T-helper 9 cell (primary cell): ENCODE results near the gene MFF.

ENCODE experiments used
- DNase-seq: peaks from one replicate; pipeline ENCODE4 v3.0.0-alpha.2; 2020
- total RNA-seq, 2 donors: gene quantifications; one replicate each; lab custom pipeline; 2026; lab: John Stamatoyannopoulos, UW

The MFF gene, protein sequence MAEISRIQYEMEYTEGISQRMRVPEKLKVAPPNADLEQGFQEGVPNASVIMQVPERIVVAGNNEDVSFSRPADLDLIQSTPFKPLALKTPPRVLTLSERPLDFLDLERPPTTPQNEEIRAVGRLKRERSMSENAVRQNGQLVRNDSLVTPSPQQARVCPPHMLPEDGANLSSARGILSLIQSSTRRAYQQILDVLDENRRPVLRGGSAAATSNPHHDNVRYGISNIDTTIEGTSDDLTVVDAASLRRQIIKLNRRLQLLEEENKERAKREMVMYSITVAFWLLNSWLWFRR
- 44.2 to 58.8 reads per million in 2 donors for total RNA-seq

DNA sequence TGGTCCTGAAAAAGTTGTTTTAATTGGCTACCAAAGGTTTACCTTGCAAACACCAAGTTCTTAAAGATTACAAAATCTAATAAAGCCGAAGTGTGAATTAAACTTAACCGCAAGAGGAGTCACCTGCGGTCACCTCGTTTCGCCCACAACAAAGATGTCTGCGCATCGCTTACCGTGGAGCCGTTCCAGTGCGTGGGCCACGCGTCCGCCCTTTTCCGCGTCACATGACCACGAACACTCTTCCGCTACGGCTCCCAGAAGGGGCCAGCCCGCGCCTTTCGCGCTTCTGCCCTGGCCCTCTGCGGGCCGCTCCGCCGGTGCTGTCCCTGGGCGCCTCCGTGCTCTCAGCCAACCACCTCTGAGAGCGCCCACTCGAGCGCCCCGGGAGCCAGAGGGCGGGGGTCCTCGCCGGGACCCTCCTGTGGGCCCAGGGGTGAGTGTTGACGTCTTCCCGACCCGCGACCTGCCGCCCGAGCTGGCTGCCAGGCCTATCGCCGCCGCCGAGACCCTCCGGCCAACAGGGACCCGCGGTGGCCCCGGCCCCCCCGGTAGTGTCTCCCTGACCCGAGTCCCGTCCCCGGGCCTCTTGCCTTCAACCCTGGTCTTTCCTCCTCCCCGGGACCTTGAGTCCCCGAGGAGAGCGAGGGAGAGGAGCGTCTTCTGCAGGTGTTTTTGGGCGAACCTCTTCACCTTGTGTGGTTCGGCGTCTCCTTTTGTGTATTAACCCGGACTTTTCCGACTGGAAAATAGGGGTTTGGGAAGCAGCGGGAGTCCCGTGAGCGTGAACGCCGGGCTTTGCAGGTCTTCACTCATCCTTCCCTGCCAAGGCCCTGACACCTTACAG is at the start of gene MFF:
MFF (plus strand) TSS at position 257 of the 844 bp plus-strand sequence. CDS start 5,415 bp downstream, outside the sequence.
- peak; percentile 93 for DNase-seq

DNA sequence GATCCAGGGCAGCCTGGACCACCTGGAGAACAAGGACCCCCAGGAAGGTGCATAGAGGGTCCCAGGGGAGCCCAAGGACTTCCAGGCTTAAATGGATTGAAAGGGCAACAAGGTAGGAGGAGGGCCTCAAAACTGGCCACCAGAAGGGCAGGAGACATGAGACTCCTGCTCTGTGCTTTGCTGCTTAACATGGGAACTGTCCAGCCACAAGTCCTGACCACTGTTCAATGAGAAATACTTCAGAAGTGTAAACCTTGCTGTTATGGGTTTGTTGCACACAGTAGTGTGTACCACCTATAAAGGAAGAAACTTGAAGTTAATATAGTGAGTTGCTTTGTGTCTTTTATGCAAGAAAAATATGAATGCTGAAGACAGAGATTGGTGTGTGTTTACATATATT is 44.2 kb upstream of the MFF start:
- DNase-seq, result no peak

DNA sequence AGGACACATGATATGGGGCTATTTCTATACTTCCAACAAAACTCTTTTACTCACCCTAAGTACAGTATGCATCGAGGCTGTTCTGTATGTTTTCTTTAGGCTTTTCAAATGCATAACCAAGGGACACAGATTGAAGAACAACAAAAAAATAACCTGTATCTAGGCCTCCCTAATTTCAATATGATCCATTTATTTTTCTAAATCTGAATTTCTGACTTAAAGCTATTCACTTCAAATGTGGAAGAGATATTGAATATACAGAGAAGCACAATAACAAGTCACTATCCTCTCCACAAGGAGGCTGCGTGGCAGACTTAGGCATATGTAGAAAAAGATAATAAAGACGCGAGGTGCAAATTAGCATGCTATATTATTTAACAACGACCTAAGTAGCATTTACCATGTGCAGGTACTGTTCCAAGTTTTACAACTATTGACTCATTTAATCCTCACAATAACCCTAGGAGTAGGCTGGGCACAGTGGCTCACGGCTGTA is 39.3 kb upstream of the MFF start:
- DNase-seq, result no peak

DNA sequence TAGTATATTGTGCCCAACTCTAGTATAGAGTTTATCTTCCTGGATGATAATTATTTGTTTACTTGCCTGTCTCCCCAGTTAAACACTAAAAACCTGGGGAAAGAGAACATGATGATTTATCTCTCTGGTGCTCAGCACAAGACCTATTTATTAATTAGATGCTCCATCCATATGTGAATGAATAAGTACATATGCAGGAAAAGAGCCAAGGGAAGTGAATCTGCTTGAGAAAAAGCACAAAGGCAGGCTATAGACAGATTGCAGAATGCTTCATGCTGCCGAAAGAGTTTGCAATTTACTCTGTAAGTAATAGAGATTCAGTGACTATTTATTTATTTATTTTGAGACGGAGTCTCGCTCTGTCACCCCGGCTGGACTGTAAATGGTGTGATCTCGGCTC is 37.3 kb upstream of the MFF start:
- DNase-seq, result no peak

DNA sequence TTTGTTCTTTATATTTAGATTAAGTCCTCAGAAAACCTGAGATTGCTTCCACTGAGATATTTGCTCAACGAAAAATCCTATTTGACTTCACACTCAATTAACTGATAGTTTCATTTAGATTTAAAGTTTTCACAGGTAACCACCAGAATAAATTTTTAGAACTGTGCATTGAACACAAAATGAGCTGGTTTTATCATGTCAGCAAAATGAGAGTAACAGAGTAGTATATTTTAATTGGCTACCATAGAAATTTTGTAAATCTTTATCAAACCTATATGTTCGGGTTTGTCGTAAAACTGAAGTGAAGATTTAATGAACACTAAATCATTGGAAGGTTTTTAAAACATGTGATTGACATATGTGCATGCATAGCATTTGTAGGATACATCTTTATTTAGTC is 32.7 kb upstream of the MFF start:
- no peak for DNase-seq

DNA sequence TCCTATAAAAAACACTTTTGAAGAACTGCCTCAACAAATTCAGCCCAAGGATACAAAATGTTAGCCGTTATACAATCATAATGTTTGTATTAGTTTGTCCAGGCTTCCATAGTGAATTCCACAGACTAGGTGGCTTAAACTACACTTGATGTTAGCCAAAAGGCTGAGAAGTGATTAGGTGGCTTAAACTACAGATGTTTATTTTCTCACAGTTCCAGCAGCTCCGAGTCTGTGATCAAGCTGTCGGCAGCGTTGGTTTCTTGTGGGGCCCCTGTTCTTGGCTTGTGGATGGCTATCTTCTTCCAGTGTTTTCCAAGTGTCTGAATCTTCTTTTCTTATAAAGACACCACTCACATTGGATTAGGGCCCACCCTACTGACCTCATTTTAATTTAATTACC is 31.5 kb upstream of the MFF start:
- DNase-seq, result no peak

DNA sequence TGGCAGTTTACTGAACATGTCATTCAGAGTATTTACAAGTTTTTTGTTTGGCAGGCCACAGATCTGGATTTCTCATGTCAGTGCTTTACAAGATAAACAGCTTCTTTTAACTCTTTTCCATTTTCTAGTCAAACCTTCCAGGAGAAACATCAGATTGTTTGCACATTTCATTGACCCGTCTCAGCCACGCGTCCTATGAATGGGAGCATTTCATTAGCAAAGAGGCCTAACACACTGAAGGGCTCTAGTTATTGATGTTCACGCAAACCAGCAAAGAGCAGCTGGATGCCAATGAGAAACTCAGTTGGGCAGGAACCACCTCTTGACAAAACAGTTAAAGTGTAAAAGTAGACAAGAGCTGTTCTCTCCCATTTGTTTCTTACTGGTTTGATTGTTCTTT is 29.2 kb upstream of the MFF start:
- no peak for DNase-seq

DNA sequence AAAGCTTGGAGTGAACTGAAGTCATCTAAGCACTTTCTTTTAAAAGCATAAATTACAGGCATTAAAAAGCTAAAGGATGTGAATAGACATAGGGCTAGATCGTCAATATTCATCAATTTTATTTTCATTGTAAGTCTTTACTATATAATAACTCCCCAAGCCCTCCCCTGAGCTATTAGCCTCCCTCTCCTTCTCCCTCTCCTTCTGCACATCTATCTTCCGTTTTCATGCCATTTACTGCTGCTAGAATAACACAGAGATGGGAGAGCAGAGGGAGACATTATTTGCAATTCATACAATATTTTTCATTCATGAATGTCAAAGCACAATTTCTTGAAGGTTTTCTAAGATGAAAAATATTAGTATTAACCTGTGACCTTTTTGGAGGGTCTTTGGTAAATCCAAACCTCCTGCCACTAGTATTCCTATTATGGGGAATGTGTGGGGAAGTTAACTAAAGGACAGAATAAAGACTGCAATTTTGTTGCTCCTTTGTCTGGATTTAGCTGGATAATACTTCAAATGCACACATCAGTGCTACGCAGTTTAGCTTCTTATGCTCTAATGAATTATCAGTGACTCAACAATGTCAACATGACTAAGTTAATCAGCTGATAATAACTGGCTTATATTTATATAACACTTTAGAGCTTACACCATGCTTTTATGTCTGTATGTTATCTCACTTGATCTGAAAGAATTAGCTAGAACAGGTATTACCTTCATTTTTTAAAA is 28.2 kb upstream of the MFF start:
- no peak for DNase-seq

DNA sequence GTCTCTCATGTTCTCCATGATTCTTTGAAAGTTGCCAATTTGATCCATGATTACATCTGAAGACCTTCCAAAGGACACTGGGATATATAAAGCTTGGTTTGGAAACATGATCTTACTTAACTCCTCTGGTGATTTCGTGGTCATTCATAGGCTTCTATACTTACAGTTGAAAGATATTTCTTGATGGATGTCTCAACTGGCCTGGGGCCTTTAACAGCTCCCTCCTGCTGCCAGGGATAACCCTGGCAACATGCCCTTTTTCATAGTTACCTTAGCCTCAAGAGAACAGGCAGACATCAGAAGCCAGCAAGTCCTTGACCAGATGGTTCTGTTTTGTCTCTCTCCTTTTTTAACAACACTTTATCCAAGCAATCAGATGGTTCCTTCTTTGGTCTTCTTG is 23.5 kb upstream of the MFF start:
- DNase-seq, result no peak

DNA sequence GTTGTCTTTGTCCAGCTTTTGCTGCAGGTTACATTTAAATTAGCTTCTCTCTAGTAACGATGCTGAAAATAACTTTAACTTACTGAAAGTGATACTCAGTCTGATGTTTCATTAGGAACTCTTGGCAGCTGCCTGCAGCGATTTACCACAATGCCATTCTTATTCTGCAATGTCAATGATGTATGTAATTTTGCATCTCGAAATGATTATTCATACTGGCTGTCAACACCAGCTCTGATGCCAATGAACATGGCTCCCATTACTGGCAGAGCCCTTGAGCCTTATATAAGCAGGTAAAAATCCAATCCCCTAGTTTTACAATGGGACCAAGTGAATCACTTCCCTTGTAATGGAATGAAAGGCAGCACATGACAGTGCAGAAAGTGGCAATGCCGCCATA is 16.3 kb upstream of the MFF start:
- DNase-seq, result no peak

DNA sequence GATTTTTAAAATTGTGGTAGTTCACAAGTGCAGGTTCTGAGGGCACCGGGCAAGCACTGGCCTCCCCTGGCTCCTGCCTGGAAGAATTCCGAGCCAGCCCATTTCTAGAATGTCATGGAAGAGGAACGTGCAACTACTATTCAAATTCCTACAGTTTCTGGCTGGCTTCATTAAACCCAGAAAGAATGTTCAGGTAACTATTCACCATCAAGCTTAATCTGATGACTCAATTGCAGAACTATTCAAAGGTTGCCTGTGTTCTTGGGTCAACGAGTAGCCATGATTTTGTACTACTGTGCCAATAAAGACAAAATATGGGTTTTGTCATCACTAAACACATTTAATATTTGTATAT is 14.3 kb upstream of the MFF start:
- no peak for DNase-seq

DNA sequence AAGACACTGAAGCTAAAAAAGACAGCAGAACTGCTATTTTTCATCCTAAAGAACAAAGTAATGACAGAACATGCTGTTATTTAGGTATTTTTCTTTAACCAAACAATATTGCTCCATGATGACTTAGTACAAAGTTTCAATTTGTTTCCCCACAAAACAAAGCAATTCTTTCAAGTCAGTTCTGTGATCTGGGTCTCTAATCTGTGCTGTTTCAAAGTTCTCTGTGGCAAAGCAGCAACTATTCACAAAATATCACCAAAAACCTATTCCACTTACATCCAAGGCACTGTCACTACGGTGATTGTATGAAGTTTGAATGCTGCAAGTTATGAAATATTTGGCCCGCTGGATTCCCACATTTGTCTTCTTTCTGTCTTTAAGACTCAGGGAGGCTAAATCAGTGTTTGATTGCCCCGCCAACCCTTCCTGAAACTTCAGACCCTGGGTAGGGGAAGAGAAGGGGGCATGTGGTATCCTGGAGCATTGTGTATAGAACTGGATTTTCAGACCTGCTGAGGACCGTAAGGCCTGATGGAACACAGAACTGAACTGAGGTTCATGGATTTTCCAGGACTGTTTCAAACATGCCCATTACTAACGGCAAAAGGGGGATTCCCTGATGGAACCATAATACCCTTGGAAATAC is 13.1 kb upstream of the MFF start:
- DNase-seq, result no peak

DNA sequence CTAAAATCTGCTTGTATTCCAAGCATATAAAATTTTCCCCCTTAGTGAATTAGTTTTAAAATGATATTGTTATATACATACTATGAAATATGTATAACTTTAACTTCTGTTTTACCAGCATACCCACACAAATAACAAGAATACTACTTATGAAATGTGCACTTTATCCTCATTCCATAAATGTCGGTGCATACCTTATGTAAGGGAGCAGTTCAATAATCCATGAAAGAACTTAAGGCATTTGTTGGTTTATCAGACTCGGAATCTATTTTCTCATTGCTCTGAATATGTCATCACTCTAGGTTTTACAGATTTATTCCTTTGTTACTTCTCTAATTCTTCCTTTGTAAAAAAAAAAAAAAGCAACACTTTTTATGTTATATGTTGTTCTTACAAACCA is 12.5 kb upstream of the MFF start:
- no peak for DNase-seq

DNA sequence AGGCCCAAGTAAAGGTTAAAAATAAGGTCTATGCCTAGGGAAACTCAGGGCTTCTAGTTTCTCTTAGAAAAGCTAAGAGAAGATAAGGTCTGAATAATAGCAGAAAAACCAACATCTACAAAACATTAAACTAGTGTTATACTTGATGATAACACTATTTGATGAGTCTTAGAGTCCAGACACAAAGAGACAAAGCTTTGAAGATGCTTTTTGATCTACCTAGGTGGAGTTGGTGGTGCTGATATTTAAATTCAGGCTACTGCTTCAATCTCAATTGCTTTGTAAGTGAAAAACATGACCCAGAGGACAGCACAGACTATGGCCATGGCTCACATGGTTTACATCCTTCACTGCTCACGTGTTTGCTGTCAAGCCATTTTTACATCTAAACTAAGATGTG is 11.7 kb upstream of the MFF start:
- DNase-seq, result no peak

DNA sequence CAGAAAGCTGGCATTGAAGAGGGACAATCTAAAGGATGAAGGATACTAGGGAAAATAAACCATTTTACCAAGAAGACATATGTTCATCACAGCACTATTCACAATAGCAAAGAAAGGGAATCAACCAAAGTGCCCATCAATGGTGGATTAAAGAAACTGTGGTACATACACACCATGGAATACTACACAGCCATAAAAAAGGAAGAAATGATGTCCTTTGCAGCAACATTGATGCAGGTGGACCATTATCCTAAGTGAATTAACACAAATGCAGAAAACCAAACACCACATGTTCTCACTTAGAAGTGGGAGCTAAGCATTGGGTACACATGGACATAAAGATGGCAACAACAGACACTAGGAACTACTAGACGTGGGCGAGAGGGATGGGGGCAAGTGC is 7.2 kb upstream of the MFF start:
- no peak for DNase-seq

DNA sequence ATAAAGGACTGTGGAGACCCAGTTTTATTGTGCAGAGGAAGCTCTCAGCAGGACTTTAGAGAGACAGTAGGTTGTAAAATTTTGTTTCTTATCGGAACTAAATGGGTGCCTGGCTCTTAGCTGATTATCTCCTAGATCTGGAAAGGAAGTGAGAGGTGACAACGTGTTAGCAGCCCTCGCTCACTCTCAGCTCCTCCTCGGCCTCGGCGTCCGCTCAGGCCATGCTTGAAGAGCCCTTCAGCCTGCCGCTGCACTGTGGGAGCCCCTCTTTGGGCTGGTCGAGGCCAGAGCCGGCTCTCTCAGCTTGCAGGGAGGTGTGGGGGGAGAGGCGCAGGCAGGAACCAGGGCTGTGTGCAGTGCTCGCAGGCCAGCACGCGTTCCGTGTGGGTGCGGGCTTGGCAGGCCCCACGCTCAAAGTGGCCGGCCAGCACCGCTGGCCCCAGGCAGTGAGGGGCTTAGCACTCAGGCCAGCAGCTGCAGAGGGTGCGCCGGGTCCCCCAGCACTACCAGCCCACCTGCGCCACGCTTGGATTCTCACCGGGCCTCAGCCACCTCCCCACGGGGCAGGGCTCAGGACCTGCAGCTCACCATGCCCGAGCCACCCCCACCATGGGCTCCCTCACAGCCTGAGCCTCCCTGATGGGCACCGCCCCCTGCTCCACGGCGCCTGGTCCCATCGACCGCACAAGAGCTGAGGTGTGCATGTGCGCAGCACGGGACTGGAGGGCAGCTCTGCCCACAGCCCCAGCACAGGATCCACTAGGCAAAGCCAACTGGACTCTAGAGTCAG is 4.6 kb upstream of the MFF start:
- DNase-seq, result no peak

DNA sequence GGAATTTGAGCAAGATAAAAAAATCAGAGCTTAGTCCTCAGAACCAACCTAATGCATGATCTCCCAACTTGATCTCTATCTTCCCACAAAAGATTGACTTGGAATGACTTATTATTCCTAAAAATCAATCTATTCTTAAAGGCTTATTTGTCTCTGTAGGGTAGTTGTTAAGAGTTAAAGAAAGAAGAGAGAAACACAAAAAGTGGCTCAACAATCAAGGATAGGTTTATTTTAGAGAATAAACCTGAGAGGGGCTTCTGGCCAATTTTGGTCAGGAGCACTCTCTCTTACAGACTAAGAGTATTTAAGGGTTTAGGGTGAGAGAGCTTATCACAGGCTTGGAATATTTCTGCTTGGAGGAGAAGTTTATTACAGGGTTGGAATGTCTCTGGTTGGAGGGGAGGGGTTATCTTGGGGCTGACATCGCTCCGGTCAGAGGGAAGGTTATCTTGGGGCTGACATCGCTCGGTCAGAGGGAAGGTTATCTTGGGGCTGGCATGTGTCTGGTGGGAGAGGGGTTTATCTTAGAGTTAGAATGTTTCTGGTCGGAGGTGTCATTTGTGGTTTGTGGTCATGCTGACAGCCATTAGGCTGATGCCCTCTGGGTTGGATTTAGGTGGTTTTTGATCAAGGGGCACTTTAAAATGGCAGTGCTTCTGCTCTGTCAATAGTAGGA is 2.4 kb upstream of the MFF start:
- no peak for DNase-seq

DNA sequence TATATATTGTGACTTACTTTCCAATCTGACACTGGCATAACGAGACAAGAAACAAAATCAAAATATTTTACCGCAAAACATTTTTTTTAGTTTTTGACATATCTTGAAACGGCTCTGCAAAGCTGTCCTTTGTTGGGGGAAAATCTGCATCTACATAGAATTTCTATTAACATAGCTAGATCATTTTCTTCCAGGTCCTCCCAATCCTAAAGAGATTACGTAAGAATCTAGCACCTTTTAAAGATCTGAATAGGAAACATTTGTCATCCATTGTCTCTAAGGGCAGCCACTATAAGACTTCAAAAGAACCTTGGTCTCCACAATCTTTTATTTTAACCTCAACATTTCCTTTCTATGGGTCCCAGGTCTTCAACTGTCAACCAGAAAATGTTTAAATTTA is 1.2 kb upstream of the MFF start:
- DNase-seq, result no peak

DNA sequence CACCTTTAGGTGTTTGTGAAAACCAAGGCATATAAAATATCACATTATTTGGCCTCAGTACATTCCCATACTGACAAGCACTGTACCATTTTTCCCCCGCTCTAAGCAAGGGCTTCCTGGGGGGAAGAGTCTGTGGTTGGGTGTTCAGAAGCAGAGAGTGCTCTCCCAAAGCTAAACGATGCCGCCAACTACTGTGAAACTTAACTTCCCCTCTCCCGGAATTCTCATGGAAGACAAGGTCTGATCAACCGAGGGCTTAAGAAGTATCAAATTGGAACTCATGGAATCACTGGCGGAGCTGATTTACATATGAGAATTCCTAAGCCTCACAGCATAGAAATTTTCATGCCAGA is 433 bp upstream of the MFF start:
- DNase-seq, result no peak

DNA sequence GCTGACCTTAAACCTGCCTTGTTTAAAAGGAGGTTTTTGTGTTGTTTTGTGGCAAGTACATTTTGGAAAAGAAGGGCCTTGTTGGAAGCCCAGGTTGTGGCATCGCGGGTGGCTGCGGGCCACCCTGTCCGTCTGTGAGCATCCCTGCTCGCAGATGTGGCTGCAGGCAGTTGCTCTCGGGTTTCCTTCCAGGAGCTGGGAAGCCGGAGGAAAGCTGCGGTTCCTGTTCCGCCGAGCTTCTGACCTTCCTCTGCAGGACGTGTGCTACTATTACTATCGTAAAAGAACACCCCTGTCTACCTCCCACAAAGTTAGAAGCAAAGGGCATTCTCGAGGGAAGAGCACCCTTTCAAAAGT is 766 bp downstream of the MFF start:
- DNase-seq, result no peak

DNA sequence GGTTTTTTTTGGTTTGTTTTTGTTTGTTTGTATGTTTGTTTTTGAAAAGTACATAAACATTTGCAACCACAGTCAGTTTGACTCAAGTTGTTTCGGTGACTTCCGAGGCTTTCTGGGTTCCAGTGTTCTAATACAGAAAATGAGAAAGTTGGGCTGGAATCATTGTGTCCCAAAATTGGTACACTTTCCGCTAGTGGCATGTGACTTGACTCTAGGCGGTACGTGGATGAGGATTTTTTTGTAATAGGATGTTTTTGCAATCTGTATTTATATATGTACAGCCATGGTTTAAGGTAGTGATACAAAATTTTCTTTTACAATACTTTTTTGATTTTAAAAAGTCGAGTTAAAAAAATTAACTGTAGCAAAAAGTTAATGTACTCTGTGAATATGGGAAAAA is 1.7 kb downstream of the MFF start:
- DNase-seq, result no peak

DNA sequence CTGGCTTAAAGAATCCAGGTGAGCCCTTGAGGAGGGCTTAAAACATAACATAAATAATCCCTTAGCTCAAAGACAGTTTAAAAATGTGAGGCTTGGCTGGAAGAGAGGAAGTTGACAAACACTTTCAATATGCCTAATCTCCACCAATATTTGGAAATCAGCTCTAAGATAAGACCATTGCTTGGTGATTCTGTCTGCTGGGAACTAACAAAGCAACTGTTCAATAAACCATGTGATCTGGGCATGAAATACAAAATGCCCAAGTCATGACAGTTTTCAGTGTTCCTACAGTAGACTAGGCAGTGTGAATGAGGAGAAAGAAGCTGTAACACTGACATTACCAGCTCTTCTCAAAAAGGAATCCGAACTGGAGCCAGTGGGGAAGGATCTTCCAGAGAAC is 10.7 kb downstream of the MFF start:
- no peak for DNase-seq
